GM12892 (cell line): Measurements from ENCODE around the gene TPST2.

ENCODE experiments used
- POLR2AphosphoS5 ChIP-seq: IDR thresholded peaks from 2 replicates; pipeline ENCODE4 v1.6.1; 2011; ENCODE audit warnings: low read depth, low read length, control low read depth
- TAF1 ChIP-seq: IDR thresholded peaks from 2 replicates; pipeline ENCODE4 v1.6.1; 2011; ENCODE audit warnings: low read depth, mild to moderate bottlenecking, control low read depth, low read length, borderline replicate concordance

GRCh38 chr22:26610996-26611395, 21.1 kb upstream of the TPST2 start:
- no peak for TF ChIP-seq POLR2AphosphoS5
- TF ChIP-seq TAF1 = no peak
